Activated naive CD4-positive, alpha-beta T cell treated with anti-CD3 and anti-CD28 coated beads for 36 hours (primary cell): Measurements from ENCODE around the gene SLC19A2. TPM values are rescaled to one million over a fixed set of nuclear protein-coding genes. Genes with fewer than 3 reads are reported as not detected.
A peak's percentile ranks its signal among the peaks of the same experiment; 100 is the strongest.

Experiments used
- CTCF ChIA-PET: fragments of 350-600 bp; sonication (Branson Sonifier 250); formaldehyde crosslinking; loops from one replicate; lab custom pipeline; 2021; ENCODE audit warnings: antibody characterized with exemption; lab: Charles Lee
- DNase-seq: peaks from one replicate; pipeline ENCODE4 v3.0.0-alpha.2; 2020
- H3K27ac Mint-ChIP-seq: one replicate; pipeline ENCODE4 v1.8.0; 2021; ENCODE audit warnings: mild to moderate bottlenecking, mixed read lengths
- H3K27me3 Mint-ChIP-seq: one replicate; pipeline ENCODE4 v1.8.0; 2021; ENCODE audit warnings: low read depth, mixed read lengths
- H3K36me3 Mint-ChIP-seq: one replicate; pipeline ENCODE4 v1.8.0; 2021; ENCODE audit warnings: low read depth, mixed read lengths
- H3K4me1 Mint-ChIP-seq: one replicate; pipeline ENCODE4 v1.8.0; 2021; ENCODE audit warnings: low read depth, mixed read lengths
- H3K4me3 Mint-ChIP-seq: one replicate; pipeline ENCODE4 v1.8.0; 2021; ENCODE audit warnings: mild to moderate bottlenecking, moderate library complexity, mixed read lengths
- H3K9me3 Mint-ChIP-seq: one replicate; pipeline ENCODE4 v1.8.0; 2021; ENCODE audit warnings: mixed read lengths
- intact Hi-C: fragments of 100-400 bp; cut with micrococcal nuclease; formaldehyde crosslinking; loops from one replicate; pipeline ENCODE4 v1.15.1; 2023
- total RNA-seq, 2 experiments: library from RNA; stranded (reverse); gene quantifications; one replicate each; pipeline ENCODE4 v1.2.3, GENCODE V29; 2021

Gene SLC19A2
- total RNA-seq, 2 experiments from 2014 or later: 3.2 to 3.6 TPM

- H3K27ac Mint-ChIP-seq: no peak overlapping the region
- H3K9me3 Mint-ChIP-seq: no peaks in the 10 kb centered on the region
- DNase-seq: peak; percentile 57
Observed at GRCh38 chr1:169466259-169467230, 19.2 kb downstream of the SLC19A2 start.

GRCh38 chr1:169465281-169465680, 20.5 kb downstream of the SLC19A2 start:
- Mint-ChIP-seq H3K36me3 (peaks cover 3% of the 10 kb centered on the region), H3K27ac (no peak overlapping the region), H3K4me3 (no peak overlapping the region), H3K4me1 (peaks cover 17% of the 10 kb centered on the region), H3K9me3 (no peaks in the 10 kb centered on the region), H3K27me3 (peaks cover 3% of the 10 kb centered on the region)
- intact Hi-C loops: loop anchor here (5.0 kb wide), 1 partner anchor 62 kb away; no protein-coding TSS in a partner anchor
- no peak for DNase-seq
- CTCF ChIA-PET: interaction anchor here (0.6 kb wide), 1 partner anchor 1832 kb away, joined by 3 read pairs; no protein-coding TSS in a partner anchor

More at GRCh38 chr1:169466259-169467230, 19.2 kb downstream of the SLC19A2 start:
- Mint-ChIP-seq H3K36me3 (peaks cover 3% of the 10 kb centered on the region), H3K4me3 (no peak overlapping the region), H3K4me1 (peaks cover 4% of the 10 kb centered on the region), H3K27me3 (no peaks in the 10 kb centered on the region)
- CTCF ChIA-PET: interaction anchor here (0.6 to 0.8 kb wide), 5 partner anchors 82 to 1029 kb away, joined by 3 to 7 read pairs (median 4); no protein-coding TSS in a partner anchor
- intact Hi-C loops: loop anchor here (1.0 to 5.0 kb wide), 5 partner anchors 42 to 343 kb away; no protein-coding TSS in a partner anchor

GRCh38 chr1:169462385-169462784, 23.4 kb downstream of the SLC19A2 start:
- intact Hi-C loops: loop anchor here (5.0 kb wide), 1 partner anchor 230 kb away; no protein-coding TSS in a partner anchor
- H3K9me3 Mint-ChIP-seq: peaks cover under 1% of the 10 kb centered on the region
- peaks cover 23% of the 10 kb centered on the region for H3K4me1 Mint-ChIP-seq
- CTCF ChIA-PET: no interaction called here
- DNase-seq: no peak
- H3K4me3 Mint-ChIP-seq: no peak overlapping the region
- no peak overlapping the region for H3K27ac Mint-ChIP-seq
- no peaks in the 10 kb centered on the region for H3K36me3 Mint-ChIP-seq
- peaks cover 8% of the 10 kb centered on the region for H3K27me3 Mint-ChIP-seq

GRCh38 chr1:169461390-169462000, 24.2 kb downstream of the SLC19A2 start:
- DNase-seq: no peak
- Mint-ChIP-seq H3K27me3 (peaks cover 11% of the 10 kb centered on the region), H3K4me3 (no peak overlapping the region), H3K4me1 (peaks cover 23% of the 10 kb centered on the region), H3K36me3 (peaks cover 4% of the 10 kb centered on the region), H3K27ac (no peak overlapping the region), H3K9me3 (peaks cover 8% of the 10 kb centered on the region)
- intact Hi-C loops: loop anchor here (1.0 to 5.0 kb wide), 6 partner anchors 24 to 322 kb away; partner anchors contain the start of genes NME7 and SLC19A2
- CTCF ChIA-PET: interaction anchor here (1.0 kb wide), 1 partner anchor 11 kb away, joined by 3 read pairs; no protein-coding TSS in a partner anchor

- H3K4me3 Mint-ChIP-seq: peak overlapping the region; percentile 49
- H3K36me3 Mint-ChIP-seq: peaks cover 4% of the 10 kb centered on the region
- peak; percentile 24 for DNase-seq
- CTCF ChIA-PET: interaction anchor here (0.5 kb wide), 1 partner anchor 1300 kb away, joined by 3 read pairs; no protein-coding TSS in a partner anchor
- no peak overlapping the region for H3K27ac Mint-ChIP-seq
- intact Hi-C loops: loop anchor here (2.0 to 5.0 kb wide), 2 partner anchors 134 to 232 kb away; no protein-coding TSS in a partner anchor
- H3K9me3 Mint-ChIP-seq: peaks cover 10% of the 10 kb centered on the region
- H3K27me3 Mint-ChIP-seq: peaks cover 11% of the 10 kb centered on the region
- peaks cover 25% of the 10 kb centered on the region for H3K4me1 Mint-ChIP-seq
Observed at GRCh38 chr1:169460191-169460833, 25.4 kb downstream of the SLC19A2 start.

- CTCF ChIA-PET: no interaction called here
- Mint-ChIP-seq H3K27ac (no peak overlapping the region), H3K4me1 (peaks cover 25% of the 10 kb centered on the region), H3K9me3 (peaks cover 10% of the 10 kb centered on the region), H3K27me3 (peaks cover 11% of the 10 kb centered on the region), H3K4me3 (no peak overlapping the region), H3K36me3 (peaks cover 4% of the 10 kb centered on the region)
- no peak for DNase-seq
- intact Hi-C loops: no loop called here
Observed at GRCh38 chr1:169457443-169457842, 28.3 kb downstream of the SLC19A2 start.

- peaks cover 10% of the 10 kb centered on the region for H3K9me3 Mint-ChIP-seq
- no peak overlapping the region for H3K27ac Mint-ChIP-seq
- peaks cover 4% of the 10 kb centered on the region for H3K36me3 Mint-ChIP-seq
- CTCF ChIA-PET: no interaction called here
- DNase-seq: no peak
- peaks cover 12% of the 10 kb centered on the region for H3K27me3 Mint-ChIP-seq
- no peak overlapping the region for H3K4me3 Mint-ChIP-seq
- intact Hi-C loops: no loop called here
- peaks cover 16% of the 10 kb centered on the region for H3K4me1 Mint-ChIP-seq
Observed at GRCh38 chr1:169456029-169456428, 29.7 kb downstream of the SLC19A2 start.

GRCh38 chr1:169452921-169453320, 32.8 kb downstream of the SLC19A2 start:
- Mint-ChIP-seq H3K27me3 (peaks cover 8% of the 10 kb centered on the region), H3K36me3 (peaks cover 4% of the 10 kb centered on the region), H3K4me3 (no peak overlapping the region), H3K4me1 (peaks cover 2% of the 10 kb centered on the region), H3K27ac (no peak overlapping the region), H3K9me3 (peaks cover 10% of the 10 kb centered on the region)
- no peak for DNase-seq
- CTCF ChIA-PET: interaction anchor here (0.6 kb wide), 1 partner anchor 149 kb away, joined by 4 read pairs; no protein-coding TSS in a partner anchor
- intact Hi-C loops: no loop called here

GRCh38 chr1:169451218-169451824, 34.4 kb downstream of the SLC19A2 start:
- Mint-ChIP-seq H3K4me1 (peaks cover 2% of the 10 kb centered on the region), H3K9me3 (no peaks in the 10 kb centered on the region), H3K4me3 (no peak overlapping the region), H3K27ac (no peak overlapping the region), H3K27me3 (peaks cover 5% of the 10 kb centered on the region), H3K36me3 (no peaks in the 10 kb centered on the region)
- intact Hi-C loops: no loop called here
- DNase-seq: no peak
- CTCF ChIA-PET: interaction anchor here (0.6 kb wide), 1 partner anchor 283 kb away, joined by 5 read pairs; the partner anchor contains the start of gene SELE

GRCh38 chr1:169443923-169444322, 41.8 kb downstream of the SLC19A2 start:
- Mint-ChIP-seq H3K27ac (no peak overlapping the region), H3K9me3 (no peaks in the 10 kb centered on the region), H3K4me1 (no peaks in the 10 kb centered on the region), H3K36me3 (no peaks in the 10 kb centered on the region), H3K4me3 (no peak overlapping the region), H3K27me3 (peaks cover 12% of the 10 kb centered on the region)
- CTCF ChIA-PET: no interaction called here
- intact Hi-C loops: no loop called here
- no peak for DNase-seq

GRCh38 chr1:169427081-169427641, 58.6 kb downstream of the SLC19A2 start, which contains the start of gene CCDC181:
Gene CCDC181, minus strand, starts transcription at chr1:169427474. Its CDS starts 2,547 bp downstream, at chr1:169424927.
- intact Hi-C loops: loop anchor here (1.0 kb wide), 1 partner anchor 59 kb away; no protein-coding TSS in a partner anchor
- H3K9me3 Mint-ChIP-seq: no peaks in the 10 kb centered on the region
- H3K36me3 Mint-ChIP-seq: no peaks in the 10 kb centered on the region
- peak; percentile 80 for DNase-seq
- peak within 1 kb of the TSS; percentile 83 for H3K4me3 Mint-ChIP-seq
- peaks cover 62% of the 10 kb centered on the region for H3K27me3 Mint-ChIP-seq
- CTCF ChIA-PET: interaction anchor here (0.5 to 1.4 kb wide), 4 partner anchors 10 to 987 kb away, joined by 3 to 5 read pairs (median 3); no protein-coding TSS in a partner anchor
- no peak within 1 kb of the TSS for H3K27ac Mint-ChIP-seq
- H3K4me1 Mint-ChIP-seq: peaks cover 4% of the 10 kb centered on the region
